Measurements from ENCODE around the gene GNPTAB.
A peak's percentile ranks its signal among the peaks of the same experiment; 100 is the strongest.
"Not testable (repeated sequence)": the region's sequence is repeated elsewhere in the genome, so short reads cannot be mapped to it uniquely, and the experiment has no call there.

The GNPTAB gene

DNA sequence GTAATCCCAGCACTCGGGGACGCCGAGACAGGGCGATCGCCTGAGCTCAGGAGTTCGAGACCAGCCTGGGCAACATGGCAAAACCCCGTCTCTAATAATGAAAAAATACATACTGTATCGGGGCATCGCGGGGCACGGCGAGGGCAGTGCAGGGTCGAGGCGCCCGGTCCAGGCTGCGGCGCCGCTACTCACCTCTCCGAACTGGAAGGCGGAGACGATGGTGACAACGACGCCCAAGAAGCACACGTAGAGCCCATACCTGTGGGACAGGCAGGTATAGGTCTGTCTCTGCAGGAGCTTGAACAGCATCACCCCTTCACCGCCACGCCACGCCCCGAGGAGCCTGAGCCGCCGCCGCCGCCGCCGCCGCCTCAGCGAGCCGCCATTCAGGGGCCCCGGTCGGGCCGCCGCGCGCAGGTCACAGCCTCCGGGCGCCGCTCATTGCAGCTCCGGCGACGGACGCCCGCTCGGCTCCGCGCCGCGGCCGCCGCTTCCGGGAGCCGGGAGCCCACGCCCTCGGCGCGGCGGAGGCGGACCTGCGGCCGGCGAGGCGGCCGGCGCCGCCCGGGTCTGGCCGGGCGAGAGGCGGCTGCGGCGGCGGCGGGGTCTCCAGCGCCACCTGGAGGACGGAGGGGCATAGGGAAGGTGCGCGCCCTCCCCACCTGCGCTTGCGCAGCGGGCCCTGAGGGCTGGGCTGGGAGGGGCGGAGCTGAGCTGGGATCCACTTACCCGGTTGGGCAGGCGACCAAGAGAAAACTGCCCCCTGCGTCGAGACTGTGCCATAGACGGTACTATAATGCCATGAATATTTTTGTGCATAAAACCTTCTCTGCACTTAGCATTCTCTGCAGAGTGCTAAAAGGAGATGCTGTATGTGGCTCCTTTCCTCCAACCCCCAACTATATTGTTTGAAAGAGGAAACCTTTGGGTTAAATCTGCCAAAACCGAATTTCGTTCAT lies at the start of gene GNPTAB:
GNPTAB (minus strand) TSS at position 593 of the 959 bp plus-strand sequence; CDS start at position 309, 284 bp downstream.
- DNase-seq, result peak; percentile 84

GRCh38 chr12:101878243-101878821 lies 47.6 kb upstream of the GNPTAB start:
- no peak for DNase-seq

DNA sequence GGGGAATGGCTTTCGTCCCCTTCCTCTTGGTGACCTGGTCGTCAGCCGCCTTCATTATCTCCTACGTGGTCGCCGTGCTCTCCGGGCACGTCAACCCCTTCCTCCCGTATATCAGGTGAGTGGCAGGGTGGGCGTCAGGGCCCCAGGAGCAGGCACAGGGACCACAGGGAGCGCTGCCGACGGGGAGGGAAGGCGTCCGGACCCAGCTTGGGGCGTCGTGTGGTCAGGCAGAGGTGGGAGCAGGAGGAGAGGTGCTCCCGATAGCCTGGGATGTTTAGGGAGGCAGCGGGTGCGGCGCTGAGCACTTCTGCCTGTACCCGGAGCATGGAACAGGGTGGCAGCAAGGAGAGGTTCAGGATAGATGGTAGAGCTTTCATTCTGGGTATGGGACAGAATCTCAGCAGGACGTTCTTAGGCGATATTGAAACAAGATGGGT lies 47.1 kb upstream of the GNPTAB start:
- no peak for DNase-seq

DNA sequence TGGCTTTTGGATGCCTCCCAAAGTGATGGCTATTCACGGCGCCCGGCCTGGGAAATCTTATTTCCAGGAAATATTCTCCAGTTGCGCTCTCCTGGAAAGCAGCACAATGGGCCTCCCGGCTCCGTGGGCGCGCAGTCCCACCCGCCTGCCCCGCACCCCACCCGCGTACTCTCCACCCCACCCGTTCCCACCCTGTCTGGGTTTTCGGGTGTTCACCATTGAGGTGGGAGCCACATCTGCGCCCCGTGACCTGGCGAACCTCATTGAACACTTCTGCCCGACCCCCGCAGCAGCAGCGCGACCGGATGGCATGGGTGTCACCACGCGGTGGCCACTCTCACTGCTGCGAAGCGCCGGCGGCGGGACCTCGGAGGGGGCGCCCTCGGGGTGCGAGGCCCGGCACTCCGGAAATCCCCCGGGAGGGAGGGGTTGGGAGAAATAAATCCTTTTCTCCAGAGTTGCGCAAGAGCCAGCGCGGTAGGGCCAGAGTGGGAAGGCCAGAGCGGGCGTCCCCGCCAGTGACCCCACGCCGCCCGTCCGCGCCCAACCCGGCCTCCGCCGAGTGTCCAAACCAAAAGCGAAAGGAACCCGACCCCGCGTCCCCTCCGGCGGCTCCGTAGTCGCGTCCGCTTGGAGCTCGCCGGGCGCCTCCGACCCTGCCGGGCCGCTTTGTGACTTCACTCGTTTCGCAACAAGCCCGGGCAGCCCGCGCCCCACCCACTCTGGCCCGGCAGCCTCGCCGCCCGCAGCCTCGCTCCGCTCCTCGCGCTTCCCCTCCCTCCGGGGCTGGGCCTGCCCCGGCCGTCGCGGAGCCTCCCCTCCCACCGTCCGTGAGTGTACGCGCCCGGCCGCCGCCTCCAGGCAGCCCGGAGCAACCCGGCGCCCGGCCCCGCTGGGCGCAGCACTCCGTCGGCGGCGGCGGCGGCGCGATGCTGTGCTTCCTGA lies 46.4 kb upstream of the GNPTAB start, which contains the start of gene DRAM1:
DRAM1 (plus strand) TSS at position 720 of the 945 bp plus-strand sequence; CDS start at position 930, 210 bp downstream.
- DNase-seq, result peak; percentile 59

GRCh38 chr12:101876322-101876860 lies 45.6 kb upstream of the GNPTAB start:
- DNase-seq, result no peak

- no peak for DNase-seq
Observed at GRCh38 chr12:101875162-101875561, 44.4 kb upstream of the GNPTAB start.

DNA sequence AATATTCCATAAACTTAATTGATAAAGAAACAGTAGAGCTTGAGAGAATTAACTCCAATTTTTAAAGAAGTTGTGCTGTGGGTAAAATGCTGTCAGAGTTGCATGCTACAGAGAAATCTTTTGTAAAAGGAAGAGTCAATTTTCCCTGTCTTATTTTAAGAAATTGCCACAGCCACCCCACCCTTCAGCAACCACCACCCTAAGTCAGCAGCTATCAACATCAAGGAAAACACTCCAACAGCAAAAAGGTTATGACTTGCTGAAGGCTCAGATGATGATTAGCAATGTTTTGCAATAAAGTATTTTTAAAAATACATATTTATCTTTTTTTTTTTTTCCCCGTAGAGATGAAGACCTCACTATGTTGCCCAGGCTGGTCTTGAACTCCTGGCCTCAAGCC lies 40.2 kb upstream of the GNPTAB start:
- DNase-seq, result no peak

- DNase-seq, result not testable (repeated sequence)
Observed at GRCh38 chr12:101867619-101868018, 36.9 kb upstream of the GNPTAB start.

DNA sequence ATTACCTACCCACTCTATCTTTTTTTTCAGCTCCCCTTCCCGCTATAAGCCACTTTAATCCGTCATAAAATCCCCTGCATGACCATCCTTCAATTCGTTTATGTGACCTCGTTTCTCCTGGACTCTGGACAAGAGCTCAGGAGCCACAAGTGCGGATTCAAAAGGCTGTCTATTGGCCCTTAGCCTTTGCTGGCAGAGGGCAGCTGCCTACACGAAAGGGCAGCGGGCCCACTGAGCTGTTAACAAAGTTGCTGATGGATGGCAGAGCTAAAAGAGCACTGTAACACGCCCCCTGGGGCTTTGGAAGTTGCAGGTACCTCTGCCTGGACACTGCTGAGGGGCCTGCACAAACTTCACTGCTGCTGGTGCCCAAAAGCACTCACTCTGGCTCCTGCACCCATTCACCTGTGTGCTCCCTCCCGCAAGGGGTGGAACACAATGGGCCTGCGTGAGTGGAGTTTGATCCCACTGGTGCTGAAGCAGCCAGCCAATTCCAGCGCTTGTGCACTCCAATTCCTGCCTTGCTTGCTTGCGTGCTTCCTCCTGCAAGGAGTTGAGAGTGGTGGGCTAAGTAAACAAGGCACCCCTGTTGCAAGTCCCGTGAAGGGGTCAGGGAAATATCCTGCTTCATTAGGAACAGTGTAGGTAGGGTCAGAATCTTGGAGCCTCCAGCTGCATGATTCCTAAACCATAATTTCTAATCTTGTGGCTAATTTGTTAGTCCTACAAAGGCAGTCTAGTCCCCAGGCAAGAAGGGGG lies 36.0 kb upstream of the GNPTAB start:
- DNase-seq, result no peak

GRCh38 chr12:101863981-101864380 lies 33.2 kb upstream of the GNPTAB start:
- no peak for DNase-seq

- DNase-seq, result no peak
Observed at GRCh38 chr12:101862245-101862644, 31.5 kb upstream of the GNPTAB start.

DNA sequence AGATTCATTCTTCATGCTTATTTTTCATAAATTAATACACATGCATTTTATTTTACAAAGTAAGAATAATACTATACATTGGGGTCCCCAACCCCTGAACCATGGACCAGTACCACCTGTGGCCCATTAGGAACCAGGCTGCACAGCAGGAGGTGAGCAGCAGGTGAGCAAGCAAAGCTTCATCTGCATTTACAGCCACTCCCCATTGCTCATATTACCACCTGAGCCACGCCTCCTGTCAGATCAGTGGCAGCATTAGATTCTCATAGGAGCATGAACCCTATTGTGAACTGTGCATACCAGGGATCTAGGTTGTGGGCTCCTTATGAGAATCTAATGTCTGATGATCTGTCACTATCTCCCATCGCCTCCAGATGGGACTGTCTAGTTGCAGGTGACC lies 30.9 kb upstream of the GNPTAB start:
- DNase-seq, result not testable (repeated sequence)

- no peak for DNase-seq
Observed at GRCh38 chr12:101859664-101860607, 29.2 kb upstream of the GNPTAB start.

- DNase-seq, result no peak
Observed at GRCh38 chr12:101858361-101858760, 27.6 kb upstream of the GNPTAB start.

GRCh38 chr12:101857043-101857558 lies 26.3 kb upstream of the GNPTAB start:
- DNase-seq, result no peak

DNA sequence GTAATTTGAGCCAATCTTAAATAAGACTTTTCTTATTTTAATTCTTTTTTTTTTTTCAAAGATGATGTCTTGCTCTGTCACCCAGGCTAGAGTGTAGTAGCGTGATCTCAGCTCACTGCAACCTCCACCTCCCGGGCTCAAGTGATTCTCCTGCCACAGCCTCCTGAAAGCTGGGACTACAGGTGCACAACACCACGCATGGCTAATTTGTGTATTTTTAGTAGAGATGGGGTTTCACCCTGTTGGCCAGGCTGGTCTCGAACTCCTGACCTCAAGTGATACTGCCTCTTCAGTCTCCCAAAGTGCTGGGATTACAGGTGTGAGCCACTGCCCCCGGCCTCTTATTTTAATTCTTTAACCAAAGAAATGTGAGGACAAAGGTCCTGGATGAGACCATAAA lies 25.9 kb upstream of the GNPTAB start:
- DNase-seq, result not testable (repeated sequence)

- DNase-seq, result no peak
Observed at GRCh38 chr12:101855976-101856375, 25.2 kb upstream of the GNPTAB start.

DNA sequence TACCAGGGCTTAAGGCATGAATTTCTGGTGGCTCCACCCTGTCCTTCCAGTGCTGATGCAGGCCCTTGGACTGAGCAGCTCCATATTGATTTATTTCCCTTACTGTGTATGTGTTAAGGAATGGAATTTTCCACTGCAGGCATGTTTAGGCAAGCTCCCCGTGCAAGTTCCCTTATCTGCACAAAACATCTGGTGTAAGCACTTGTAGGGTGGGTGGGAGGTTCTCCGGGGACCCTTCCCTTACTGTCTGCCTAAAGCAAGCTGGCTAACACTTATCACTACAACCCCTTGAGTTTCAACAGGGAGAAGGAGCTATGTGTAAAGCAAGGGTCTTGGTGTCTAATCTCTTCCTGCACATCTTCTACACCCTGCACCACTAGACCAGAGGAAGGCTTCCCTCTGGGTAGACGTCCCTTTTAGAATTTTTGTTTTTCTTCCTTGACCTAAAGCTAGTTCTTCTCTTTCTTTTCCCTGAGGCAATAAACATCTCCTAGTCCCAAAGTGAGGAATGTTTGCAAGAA lies 24.7 kb upstream of the GNPTAB start:
- DNase-seq, result no peak

- no peak for DNase-seq
Observed at GRCh38 chr12:101854747-101855146, 24.0 kb upstream of the GNPTAB start.

DNA sequence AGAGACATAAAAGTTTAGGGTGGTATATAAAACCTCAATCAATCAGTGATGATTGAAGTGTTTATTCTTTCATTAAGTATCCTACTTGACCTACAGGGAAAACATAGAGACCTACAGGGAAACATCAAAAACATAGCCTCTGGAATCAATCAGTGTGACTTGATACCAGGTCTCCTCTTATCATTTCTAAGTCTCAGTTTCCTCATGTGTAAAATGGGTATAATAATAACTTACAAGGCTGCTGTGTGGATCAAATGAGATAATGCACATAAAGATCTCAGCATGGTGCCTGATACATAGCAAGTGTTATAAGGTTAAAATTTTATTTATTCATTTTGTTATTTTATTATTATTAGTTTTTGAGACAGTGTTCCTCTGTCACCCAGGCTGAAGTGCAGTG lies 22.2 kb upstream of the GNPTAB start:
- DNase-seq, result no peak

All from NCI-H510A (cell line).